Body of pancreas (tissue), 4 donors: ENCODE results near the gene CDK19.

Source experiments
- POLR2A ChIP-seq, 3 donors: fragments of 450-650 bp; IDR thresholded peaks; one replicate each; pipeline ENCODE4 v1.6.1; 2016; ENCODE audit warnings: antibody characterized with exemption in 3 of 3, mild to moderate bottlenecking in 2 of 3
- TF ChIP-seq, protein P1 (sequence below), 7 experiments: fragments of 450-650 bp in 4 of 7; fragments of 200-600 bp in 3 of 7; sonication (generic) in 3 of 7; IDR thresholded peaks; one replicate each; pipeline ENCODE4 v1.5.1; 2016 to 2019; ENCODE audit warnings: antibody characterized with exemption in 7 of 7

GRCh38 chr6:110560239-110561007, 254.8 kb downstream of the CDK19 start:
- TF ChIP-seq, protein P1, sequence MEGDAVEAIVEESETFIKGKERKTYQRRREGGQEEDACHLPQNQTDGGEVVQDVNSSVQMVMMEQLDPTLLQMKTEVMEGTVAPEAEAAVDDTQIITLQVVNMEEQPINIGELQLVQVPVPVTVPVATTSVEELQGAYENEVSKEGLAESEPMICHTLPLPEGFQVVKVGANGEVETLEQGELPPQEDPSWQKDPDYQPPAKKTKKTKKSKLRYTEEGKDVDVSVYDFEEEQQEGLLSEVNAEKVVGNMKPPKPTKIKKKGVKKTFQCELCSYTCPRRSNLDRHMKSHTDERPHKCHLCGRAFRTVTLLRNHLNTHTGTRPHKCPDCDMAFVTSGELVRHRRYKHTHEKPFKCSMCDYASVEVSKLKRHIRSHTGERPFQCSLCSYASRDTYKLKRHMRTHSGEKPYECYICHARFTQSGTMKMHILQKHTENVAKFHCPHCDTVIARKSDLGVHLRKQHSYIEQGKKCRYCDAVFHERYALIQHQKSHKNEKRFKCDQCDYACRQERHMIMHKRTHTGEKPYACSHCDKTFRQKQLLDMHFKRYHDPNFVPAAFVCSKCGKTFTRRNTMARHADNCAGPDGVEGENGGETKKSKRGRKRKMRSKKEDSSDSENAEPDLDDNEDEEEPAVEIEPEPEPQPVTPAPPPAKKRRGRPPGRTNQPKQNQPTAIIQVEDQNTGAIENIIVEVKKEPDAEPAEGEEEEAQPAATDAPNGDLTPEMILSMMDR (IDR thresholded peaks at IDR 0.05), result no peak
- TF ChIP-seq POLR2A (IDR thresholded peaks at IDR 0.05), result no peak
